K562 (cell line): ENCODE results near the gene CRKL. TPM values are rescaled to one million over a fixed set of nuclear protein-coding genes. Genes with fewer than 3 reads are reported as not detected.
"Not testable (repeated sequence)": the region's sequence is repeated elsewhere in the genome, so short reads cannot be mapped to it uniquely, and the experiment has no call there.

Experiments used
- ATAC-seq: fragments of 200-7000 bp; cut with Tn5 transposase; 3 replicates; pipeline ENCODE4 v1.9.1; 2020; ENCODE audit warnings: moderate library complexity
- BruUV-seq: library from RNA; stranded (reverse); fragments of 400-500 nt; replicated peaks from 2 replicates; lab custom pipeline; 2021; lab: Mats Ljungman, UMichigan
- CTCF ChIA-PET: fragments of 300-600 bp; formaldehyde crosslinking; extraction: SDS; loops from one replicate; lab custom pipeline; 2021; ENCODE audit warnings: low intra/inter-chr PET ratio; lab: Yijun Ruan, JAX
- POLR2A ChIA-PET: fragments of 300-600, 350-650 bp; sonication (Branson Sonifier 250); formaldehyde crosslinking; extraction: SDS; loops from one replicate; lab custom pipeline; 2021; ENCODE audit warnings: antibody characterized with exemption, inconsistent platforms; lab: Yijun Ruan, JAX
- DNase-seq, 4 experiments: peaks; one replicate each; pipeline versions ENCODE4 v3.0.0 to v3.0.0-alpha.2; 2011 to 2018; ENCODE audit warnings: low spot score in 3 of 4, mixed read lengths in 3 of 4; ENCODE audit errors: extremely low read depth in 1 of 4
- FAIRE-seq: peaks from 2 replicates; lab custom pipeline; 2011; peaks lifted over from hg19 to GRCh38; lab: Jason Lieb, UNC
- H2AFZ ChIP-seq: 2 replicates; pipeline ENCODE4 v1.6.0; 2011; ENCODE audit warnings: low read depth, low read length, control low read depth, inconsistent platforms
- H3K27ac ChIP-seq: fragments of 200-600 bp; 3 replicates; pipeline ENCODE4 v1.8.0; 2011; ENCODE audit warnings: low read depth, mild to moderate bottlenecking, control low read depth, inconsistent platforms, low read length, moderate library complexity, mixed read lengths; ENCODE audit errors: extremely low read depth
- H3K27me3 ChIP-seq, 2 experiments: fragments of 300-600 bp in 1 of 2; 2 replicates in 1 of 2; 3 replicates in 1 of 2; pipeline versions ENCODE4 v1.6.0 to v1.8.0; 2011; ENCODE audit warnings: inconsistent platforms in 2 of 2, low read length in 2 of 2, mild to moderate bottlenecking in 1 of 2, mixed read lengths in 1 of 2, moderate library complexity in 1 of 2; ENCODE audit not compliant: control insufficient read depth in 2 of 2, insufficient read depth in 2 of 2
- H3K36me3 ChIP-seq: fragments of 300-600 bp; 3 replicates; pipeline ENCODE4 v1.8.0; 2011; ENCODE audit warnings: mild to moderate bottlenecking, low read length, inconsistent platforms; ENCODE audit not compliant: control insufficient read depth, insufficient read depth
- H3K4me1 ChIP-seq, 2 experiments: fragments of 200-600 bp in 1 of 2; replicated peaks in 1 of 2; 2 replicates in 1 of 2; 3 replicates in 1 of 2; pipeline versions ENCODE4 v1.5.1 to v1.8.0; 2011; ENCODE audit warnings: inconsistent platforms in 2 of 2, low read length in 2 of 2, mild to moderate bottlenecking in 1 of 2, mixed read lengths in 1 of 2, moderate library complexity in 1 of 2; ENCODE audit not compliant: control insufficient read depth in 2 of 2, insufficient read depth in 2 of 2
- H3K4me2 ChIP-seq: 2 replicates; pipeline ENCODE4 v1.6.1; 2011; ENCODE audit warnings: low read length, control low read depth, inconsistent platforms, mixed read lengths; ENCODE audit not compliant: insufficient read depth
- H3K4me3 ChIP-seq: fragments of 200-600 bp; sonication (generic), shearing (Covaris generic); 2 replicates; pipeline ENCODE4 v1.5.1; 2016; ENCODE audit warnings: control low read depth, inconsistent platforms
- H3K79me2 ChIP-seq: fragments of 200-600 bp; 3 replicates; pipeline ENCODE4 v1.8.0; 2011; ENCODE audit warnings: low read length, inconsistent platforms; ENCODE audit not compliant: control insufficient read depth, insufficient read depth
- H3K9ac ChIP-seq, 2 experiments: 2 replicates each; pipeline versions ENCODE4 v1.6.0 to v1.6.1; 2011; ENCODE audit warnings: low read depth in 2 of 2, low read length in 2 of 2, control low read depth in 1 of 2, inconsistent platforms in 1 of 2, mild to moderate bottlenecking in 1 of 2, mixed read lengths in 1 of 2; ENCODE audit not compliant: insufficient read depth in 1 of 2
- H3K9me1 ChIP-seq: one replicate; pipeline ENCODE4 v1.6.0; 2011; ENCODE audit warnings: inconsistent platforms, mild to moderate bottlenecking, low read length, moderate library complexity; ENCODE audit not compliant: control insufficient read depth, insufficient read depth
- H3K9me3 ChIP-seq: replicated peaks from 2 replicates; pipeline ENCODE4 v1.5.1; 2011; ENCODE audit warnings: low read depth, low read length, inconsistent platforms; ENCODE audit not compliant: control insufficient read depth, insufficient read depth
- H4K20me1 ChIP-seq: replicated peaks from 2 replicates; pipeline ENCODE4 v1.6.1; 2011; ENCODE audit warnings: low read length, inconsistent platforms, mixed read lengths; ENCODE audit not compliant: control insufficient read depth, insufficient read depth
- ARHGAP35 ChIP-seq: fragments of 450-650 bp; IDR thresholded peaks from 2 replicates; pipeline ENCODE4 v1.6.1; 2018; ENCODE audit not compliant: partially characterized antibody
- ELF4 ChIP-seq: fragments of 450-650 bp; formaldehyde crosslinking; IDR thresholded peaks from 2 replicates; pipeline ENCODE4 v1.4.0; 2022; ENCODE audit warnings: missing genetic modification characterization
- JUN ChIP-seq, 2 experiments: sonication (generic) in 1 of 2; formaldehyde crosslinking in 1 of 2; IDR thresholded peaks; 2 replicates each; pipeline versions ENCODE4 v1.6.1 to v1.8.0; 2012 to 2022; ENCODE audit warnings: borderline replicate concordance in 2 of 2, mild to moderate bottlenecking in 2 of 2, improper control_type of control experiment in 1 of 2, low read depth in 1 of 2, low read length in 1 of 2, missing genetic modification reagents in 1 of 2
- JUND ChIP-seq, 2 experiments: IDR thresholded peaks; 2 replicates in 1 of 2; 3 replicates in 1 of 2; pipeline ENCODE4 v1.6.1; 2011; ENCODE audit warnings: borderline replicate concordance in 2 of 2, low read depth in 2 of 2, low read length in 2 of 2, improper control_type of control experiment in 1 of 2, missing biosample characterization in 1 of 2, missing genetic modification characterization in 1 of 2, missing genetic modification reagents in 1 of 2
- MCM7 ChIP-seq, 2 experiments: fragments of 450-650 bp; IDR thresholded peaks; 2 replicates each; pipeline ENCODE4 v1.6.1; 2016 to 2018
- MEIS2 ChIP-seq: fragments of 450-650 bp; IDR thresholded peaks from 2 replicates; pipeline ENCODE4 v1.6.1; 2014; ENCODE audit warnings: mild to moderate bottlenecking; ENCODE audit not compliant: partially characterized antibody
- PHF21A ChIP-seq: fragments of 450-650 bp; IDR thresholded peaks from 2 replicates; pipeline ENCODE4 v1.6.1; 2017; ENCODE audit warnings: low read depth, borderline replicate concordance
- SPI1 ChIP-seq: IDR thresholded peaks from 2 replicates; pipeline ENCODE4 v1.6.1; 2011; ENCODE audit warnings: low read depth, low read length, control low read depth, borderline replicate concordance
- WGBS: fragments of 100-300 bp; shearing (Covaris generic); methylation state at CpG from one replicate; pipeline ENCODE4 v1.1.6; 2016; ENCODE audit warnings: low coverage, mixed read lengths; ENCODE audit not compliant: insufficient coverage; ENCODE audit errors: missing lambda C conversion rate; 5-methylcytosine and 5-hydroxymethylcytosine counted together
- in situ Hi-C: fragments of 300-500 bp; cut with MboI; formaldehyde crosslinking; loops from 4 replicates; pipeline ENCODE4 v1.15.0; 2018; ENCODE audit warnings: inconsistent platforms, mixed read lengths
- intact Hi-C: fragments of 100-400 bp; cut with micrococcal nuclease; formaldehyde crosslinking; loops from 2 replicates; pipeline ENCODE4 v1.14.2; 2022
- polyA plus RNA-seq, 8 experiments: library from polyadenylated mRNA; depleted of rRNA in 4 of 8; stranded (reverse) in 5 of 8; unstranded in 3 of 8; fragments of >200 nt; fragmentation: Nextera tagmentation in 2 of 8; fragmentation: Illumina TruSeq in 1 of 8; extraction: Ambion mirVana in 2 of 8; extraction: Trizol in 1 of 8; gene quantifications; 2 replicates each; pipeline versions ENCODE4 v1.2.1 to v1.2.3, GENCODE V29; 2011 to 2014; ENCODE audit warnings: inconsistent platforms in 1 of 8, missing spikeins in 1 of 8
- total RNA-seq, 7 experiments: library from RNA; depleted of rRNA in 6 of 7; stranded (reverse); fragments of >200 nt in 6 of 7; fragmentation: Illumina TruSeq in 2 of 7; extraction: Trizol in 2 of 7; gene quantifications; 2 replicates each; pipeline versions ENCODE4 v1.2.1 to v1.2.3, GENCODE V29; 2011 to 2021; ENCODE audit warnings: low replicate concordance in 1 of 7
- TF ChIP-seq, protein P1 (sequence below): fragments of 450-650 bp; IDR thresholded peaks from 2 replicates; pipeline ENCODE4 v1.6.1; 2018; ENCODE audit not compliant: partially characterized antibody
- TF ChIP-seq, protein P2 (sequence below), 2 experiments: fragments of 450-650 bp in 1 of 2; sonication (generic) in 1 of 2; formaldehyde crosslinking in 1 of 2; IDR thresholded peaks in 1 of 2; conservative IDR thresholded peaks in 1 of 2; 2 replicates each; pipeline versions ENCODE4 v1.6.1 to v1.8.1; 2016 to 2023; ENCODE audit warnings: mild to moderate bottlenecking in 2 of 2, moderate library complexity in 2 of 2, inconsistent platforms in 1 of 2, missing genetic modification reagents in 1 of 2
- TF ChIP-seq, protein P3 (sequence below): fragments of 250-450 bp; sonication (Bioruptor Pico); IDR thresholded peaks from 2 replicates; pipeline ENCODE4 v1.9.0; 2021; ENCODE audit warnings: mild to moderate bottlenecking, inconsistent platforms

Gene CRKL
- total and polyA plus RNA-seq, 9 of the 15 experiments (the other 6 are each of a cell fraction or from before 2014, with no cell fraction given) = 100 to 263 (median 124) TPM

DNA sequence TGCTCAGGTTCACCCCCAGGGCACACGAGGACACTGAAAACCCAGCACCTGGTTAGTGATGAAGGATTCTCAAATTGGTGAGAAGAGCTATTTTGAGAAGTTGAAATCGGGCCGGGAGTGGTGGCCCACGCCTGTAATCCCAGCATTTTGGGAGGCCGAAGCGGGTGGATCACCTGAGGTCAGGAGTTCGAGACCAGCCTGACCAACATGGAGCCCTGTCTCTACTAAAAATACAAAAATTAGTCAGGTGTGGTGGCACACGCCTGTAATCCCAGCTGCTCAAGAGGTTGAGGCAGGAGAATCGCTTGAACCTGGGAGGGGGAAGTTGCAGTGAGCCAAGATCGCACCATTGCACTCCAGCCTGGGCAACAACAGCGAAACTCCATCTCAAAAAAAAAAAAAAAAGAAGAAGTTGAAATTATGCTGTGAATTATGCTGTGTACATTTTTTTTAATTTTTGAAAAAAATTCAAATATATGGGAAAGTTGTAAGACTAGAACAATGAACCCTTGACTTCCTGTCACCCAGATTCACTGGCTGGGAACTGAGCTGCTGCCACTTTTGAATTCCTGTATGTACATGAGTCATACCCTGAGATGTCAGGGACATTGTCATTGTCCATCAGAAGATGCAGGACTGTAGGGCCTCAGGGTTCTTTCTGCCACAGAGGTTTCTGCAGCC lies 54.9 kb downstream of the CRKL start:
- H3K4me2 ChIP-seq; intact Hi-C loops; H3K4me3 ChIP-seq; H2AFZ ChIP-seq; H3K9me1 ChIP-seq; CTCF ChIA-PET; H3K79me2 ChIP-seq; H3K36me3 ChIP-seq; H3K9me3 ChIP-seq; H3K27ac ChIP-seq; BruUV-seq; TF ChIP-seq JUN (CRISPR knock-in tag; IDR thresholded peaks at IDR 0.05; ENCODE audit: borderline replicate concordance): not testable (repeated sequence)
- Histone ChIP-seq H3K27me3 (peaks cover 36 to 55% of the 10 kb centered on the region in 2 experiments; a peak in 4 of 5 replicates), H3K4me1 (peaks cover 0 to 45% of the 10 kb centered on the region in 2 experiments; a peak in 3 of 5 replicates), H3K9ac (peak overlapping the region in 1 of 2 experiments; percentile 59; a peak in 1 of 4 replicates), H4K20me1 (peaks cover 15% of the 10 kb centered on the region)
- peak; percentile 4 for ATAC-seq
- peak; percentile 75 for FAIRE-seq
- POLR2A ChIA-PET = interaction anchor here (0.6 to 64.4 kb wide), 6 partner anchors 8 to 91 kb away, joined by 3 to 1556 read pairs (median 134); partner anchors contain the start of genes CRKL, LZTR1 and THAP7
- DNase-seq = peak in 3 of 4 experiments; percentile 56 to 67 (median 61)
- WGBS = 16% methylated on average over 11 of the region's 11 CpGs
- in situ Hi-C loops = loop anchor here (25.0 kb wide), 1 partner anchor 165 kb away; no protein-coding TSS in a partner anchor
- 0 out of 2 replicates have a peak, but pooled peaks have one; percentile 26 for TF ChIP-seq ELF4 (CRISPR knock-in tag)
- TF ChIP-seq, protein P1, sequence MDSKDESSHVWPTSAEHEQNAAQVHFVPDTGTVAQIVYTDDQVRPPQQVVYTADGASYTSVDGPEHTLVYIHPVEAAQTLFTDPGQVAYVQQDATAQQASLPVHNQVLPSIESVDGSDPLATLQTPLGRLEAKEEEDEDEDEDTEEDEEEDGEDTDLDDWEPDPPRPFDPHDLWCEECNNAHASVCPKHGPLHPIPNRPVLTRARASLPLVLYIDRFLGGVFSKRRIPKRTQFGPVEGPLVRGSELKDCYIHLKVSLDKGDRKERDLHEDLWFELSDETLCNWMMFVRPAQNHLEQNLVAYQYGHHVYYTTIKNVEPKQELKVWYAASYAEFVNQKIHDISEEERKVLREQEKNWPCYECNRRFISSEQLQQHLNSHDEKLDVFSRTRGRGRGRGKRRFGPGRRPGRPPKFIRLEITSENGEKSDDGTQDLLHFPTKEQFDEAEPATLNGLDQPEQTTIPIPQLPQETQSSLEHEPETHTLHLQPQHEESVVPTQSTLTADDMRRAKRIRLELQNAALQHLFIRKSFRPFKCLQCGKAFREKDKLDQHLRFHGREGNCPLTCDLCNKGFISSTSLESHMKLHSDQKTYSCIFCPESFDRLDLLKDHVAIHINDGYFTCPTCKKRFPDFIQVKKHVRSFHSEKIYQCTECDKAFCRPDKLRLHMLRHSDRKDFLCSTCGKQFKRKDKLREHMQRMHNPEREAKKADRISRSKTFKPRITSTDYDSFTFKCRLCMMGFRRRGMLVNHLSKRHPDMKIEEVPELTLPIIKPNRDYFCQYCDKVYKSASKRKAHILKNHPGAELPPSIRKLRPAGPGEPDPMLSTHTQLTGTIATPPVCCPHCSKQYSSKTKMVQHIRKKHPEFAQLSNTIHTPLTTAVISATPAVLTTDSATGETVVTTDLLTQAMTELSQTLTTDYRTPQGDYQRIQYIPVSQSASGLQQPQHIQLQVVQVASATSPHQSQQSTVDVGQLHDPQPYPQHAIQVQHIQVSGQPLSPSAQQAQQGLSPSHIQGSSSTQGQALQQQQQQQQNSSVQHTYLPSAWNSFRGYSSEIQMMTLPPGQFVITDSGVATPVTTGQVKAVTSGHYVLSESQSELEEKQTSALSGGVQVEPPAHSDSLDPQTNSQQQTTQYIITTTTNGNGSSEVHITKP = peak; percentile 54
- TF ChIP-seq PHF21A = peak; percentile 90
- peak; percentile 87 for TF ChIP-seq JUND (IDR thresholded peaks at IDR 0.05; ENCODE audit: borderline replicate concordance, low read depth, low read length)
- peak; percentile 84 for TF ChIP-seq JUND (tag; IDR thresholded peaks at IDR 0.05; ENCODE audit: borderline replicate concordance, low read depth, low read length)
- 0 out of 2 replicates have a peak, but pooled peaks have one; percentile 22 for TF ChIP-seq SPI1
- TF ChIP-seq, protein P2, sequence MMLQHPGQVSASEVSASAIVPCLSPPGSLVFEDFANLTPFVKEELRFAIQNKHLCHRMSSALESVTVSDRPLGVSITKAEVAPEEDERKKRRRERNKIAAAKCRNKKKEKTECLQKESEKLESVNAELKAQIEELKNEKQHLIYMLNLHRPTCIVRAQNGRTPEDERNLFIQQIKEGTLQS (IDR thresholded peaks at IDR 0.05) = not testable (repeated sequence)
- TF ChIP-seq, protein P2 (CRISPR knock-in tag; conservative IDR thresholded peaks at IDR 0.05) = 0 out of 2 replicates have a peak, but pooled peaks have one; percentile 50
- peak; percentile 24 for TF ChIP-seq ARHGAP35
- TF ChIP-seq MCM7 (IDR thresholded peaks at IDR 0.05) = 0 out of 4 replicates have a peak, but pooled peaks of 1 of the 2 experiments have one; percentile 55
- TF ChIP-seq, protein P3, sequence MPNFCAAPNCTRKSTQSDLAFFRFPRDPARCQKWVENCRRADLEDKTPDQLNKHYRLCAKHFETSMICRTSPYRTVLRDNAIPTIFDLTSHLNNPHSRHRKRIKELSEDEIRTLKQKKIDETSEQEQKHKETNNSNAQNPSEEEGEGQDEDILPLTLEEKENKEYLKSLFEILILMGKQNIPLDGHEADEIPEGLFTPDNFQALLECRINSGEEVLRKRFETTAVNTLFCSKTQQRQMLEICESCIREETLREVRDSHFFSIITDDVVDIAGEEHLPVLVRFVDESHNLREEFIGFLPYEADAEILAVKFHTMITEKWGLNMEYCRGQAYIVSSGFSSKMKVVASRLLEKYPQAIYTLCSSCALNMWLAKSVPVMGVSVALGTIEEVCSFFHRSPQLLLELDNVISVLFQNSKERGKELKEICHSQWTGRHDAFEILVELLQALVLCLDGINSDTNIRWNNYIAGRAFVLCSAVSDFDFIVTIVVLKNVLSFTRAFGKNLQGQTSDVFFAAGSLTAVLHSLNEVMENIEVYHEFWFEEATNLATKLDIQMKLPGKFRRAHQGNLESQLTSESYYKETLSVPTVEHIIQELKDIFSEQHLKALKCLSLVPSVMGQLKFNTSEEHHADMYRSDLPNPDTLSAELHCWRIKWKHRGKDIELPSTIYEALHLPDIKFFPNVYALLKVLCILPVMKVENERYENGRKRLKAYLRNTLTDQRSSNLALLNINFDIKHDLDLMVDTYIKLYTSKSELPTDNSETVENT (CRISPR knock-in tag) = 0 out of 2 replicates have a peak, but pooled peaks have one; percentile 31
- TF ChIP-seq MEIS2 = peak; percentile 31
- peak; percentile 77 for TF ChIP-seq JUN (IDR thresholded peaks at IDR 0.05; ENCODE audit: borderline replicate concordance, low read depth, low read length)
